ENCODE results near the gene TRAF4.

The TRAF4 gene, protein sequence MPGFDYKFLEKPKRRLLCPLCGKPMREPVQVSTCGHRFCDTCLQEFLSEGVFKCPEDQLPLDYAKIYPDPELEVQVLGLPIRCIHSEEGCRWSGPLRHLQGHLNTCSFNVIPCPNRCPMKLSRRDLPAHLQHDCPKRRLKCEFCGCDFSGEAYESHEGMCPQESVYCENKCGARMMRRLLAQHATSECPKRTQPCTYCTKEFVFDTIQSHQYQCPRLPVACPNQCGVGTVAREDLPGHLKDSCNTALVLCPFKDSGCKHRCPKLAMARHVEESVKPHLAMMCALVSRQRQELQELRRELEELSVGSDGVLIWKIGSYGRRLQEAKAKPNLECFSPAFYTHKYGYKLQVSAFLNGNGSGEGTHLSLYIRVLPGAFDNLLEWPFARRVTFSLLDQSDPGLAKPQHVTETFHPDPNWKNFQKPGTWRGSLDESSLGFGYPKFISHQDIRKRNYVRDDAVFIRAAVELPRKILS

DNA sequence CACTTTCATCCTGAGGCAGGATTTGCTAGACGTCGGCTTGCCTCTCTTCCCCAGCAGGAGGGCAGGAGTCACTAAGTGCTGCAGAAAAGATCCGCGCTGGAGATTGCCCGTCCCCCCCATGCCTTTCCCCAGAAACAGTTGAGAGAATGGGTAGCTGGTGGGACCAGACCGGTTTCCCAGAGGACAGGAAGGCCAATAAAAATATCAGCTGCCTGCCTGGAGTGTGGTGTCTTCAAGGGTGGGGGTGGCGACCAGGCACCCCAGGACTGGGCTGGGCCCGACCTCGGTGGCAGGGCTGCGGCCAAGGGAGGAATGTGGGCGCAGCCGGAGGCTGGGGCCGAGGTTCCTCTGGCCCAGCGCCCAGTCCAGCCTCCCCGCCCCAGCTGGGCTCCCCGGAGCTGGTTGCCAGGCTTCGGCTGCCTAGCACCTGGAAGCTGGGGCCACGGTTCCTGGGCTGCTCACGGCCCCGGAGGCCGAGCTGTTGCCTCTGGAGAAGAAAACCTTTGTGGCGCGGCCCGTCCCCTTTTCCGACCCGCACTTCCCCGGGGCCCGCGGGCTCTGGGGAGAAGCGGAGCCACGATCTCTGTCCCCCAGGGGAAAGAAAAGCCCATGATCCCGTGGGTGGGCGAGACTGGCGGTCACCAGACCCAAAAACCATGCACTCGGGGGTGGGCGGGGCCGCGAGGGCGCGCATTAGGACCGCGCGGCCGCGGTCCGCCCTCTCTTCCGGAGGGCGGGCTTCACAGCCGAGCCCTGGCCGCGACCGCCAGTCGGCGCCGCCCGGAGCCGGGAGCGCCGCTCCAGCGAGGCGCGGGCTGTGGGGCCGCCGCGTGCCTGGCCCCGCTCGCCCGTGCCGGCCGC is at the start of gene TRAF4:
Gene TRAF4, plus strand, starts transcription at position 769 of the 861 bp plus-strand sequence. CDS start 102 bp downstream, outside the sequence.
- DNase-seq, result peak; percentile 88

DNA sequence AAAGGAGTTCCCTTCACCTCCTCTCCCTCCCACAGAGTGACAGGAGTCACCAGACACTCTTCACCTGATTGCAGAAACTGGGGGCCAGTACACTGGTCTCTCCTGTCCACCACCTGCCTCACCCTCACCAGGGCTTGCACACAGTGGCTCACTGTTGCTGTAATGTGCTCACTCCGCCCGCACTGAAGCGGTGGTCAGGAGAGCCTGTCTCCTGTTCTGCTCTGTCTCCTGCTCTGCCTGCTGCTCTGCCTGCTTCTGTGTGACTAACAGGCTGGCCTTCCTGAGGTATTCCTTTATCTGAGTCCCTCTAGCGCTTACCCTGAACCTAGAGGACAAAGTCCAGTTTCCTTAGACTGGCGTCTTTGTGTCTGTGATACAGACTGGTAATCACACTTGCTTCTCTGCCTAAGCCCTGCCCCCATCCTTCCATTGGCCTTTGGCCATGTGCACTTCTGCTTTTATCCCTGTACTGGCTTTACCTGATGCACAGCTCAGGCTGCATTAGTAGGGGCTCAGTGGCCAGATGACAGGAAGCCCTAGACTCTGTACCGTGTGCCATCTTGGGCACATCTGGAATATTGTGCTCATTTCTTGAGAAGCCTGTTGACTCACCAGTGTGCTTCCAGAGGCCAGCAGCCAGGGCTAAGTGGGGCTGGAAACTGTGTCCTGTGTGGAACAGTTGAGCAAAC is 45.4 kb upstream of the TRAF4 start:
- no peak for DNase-seq

- no peak for DNase-seq
These were observed 43.5 kb upstream of the TRAF4 start for GRCh38 chr17:28700278-28700677.

DNA sequence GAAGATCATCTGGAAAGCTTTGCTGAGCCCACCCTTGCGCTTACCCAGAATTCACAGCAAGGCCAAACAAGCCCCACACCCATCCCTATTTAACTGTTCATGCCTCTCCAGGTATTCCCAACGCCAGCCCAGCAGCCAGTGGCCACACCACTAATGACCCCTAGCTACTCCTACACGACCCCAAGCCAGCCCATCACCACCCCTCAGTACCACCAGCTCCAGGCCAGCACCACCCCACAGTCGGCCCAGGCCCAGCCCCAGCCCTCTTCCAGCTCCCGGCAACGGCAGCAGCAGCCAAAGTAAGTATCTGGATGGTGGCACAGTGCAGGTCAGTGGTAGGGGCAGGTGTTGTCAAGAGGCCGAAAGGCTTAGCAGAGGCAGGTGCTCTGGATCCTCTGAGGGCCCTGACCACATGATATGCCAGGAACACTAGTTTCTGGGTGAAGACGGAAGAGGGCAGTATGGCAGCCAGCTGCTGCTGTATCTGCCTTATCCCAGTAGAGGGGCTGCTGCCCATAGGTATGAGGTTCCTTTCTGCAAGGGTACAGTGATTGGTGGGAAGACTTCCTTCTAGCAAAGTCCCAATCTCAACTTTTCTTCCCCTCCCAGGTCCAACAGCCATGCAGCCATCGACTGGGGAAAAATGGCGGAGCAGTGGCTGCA is 42.9 kb upstream of the TRAF4 start:
- no peak for DNase-seq

- DNase-seq, result no peak
These were observed 41.6 kb upstream of the TRAF4 start for GRCh38 chr17:28702026-28702751.

GRCh38 chr17:28702752-28703150 is 41.1 kb upstream of the TRAF4 start:
- DNase-seq, result no peak

DNA sequence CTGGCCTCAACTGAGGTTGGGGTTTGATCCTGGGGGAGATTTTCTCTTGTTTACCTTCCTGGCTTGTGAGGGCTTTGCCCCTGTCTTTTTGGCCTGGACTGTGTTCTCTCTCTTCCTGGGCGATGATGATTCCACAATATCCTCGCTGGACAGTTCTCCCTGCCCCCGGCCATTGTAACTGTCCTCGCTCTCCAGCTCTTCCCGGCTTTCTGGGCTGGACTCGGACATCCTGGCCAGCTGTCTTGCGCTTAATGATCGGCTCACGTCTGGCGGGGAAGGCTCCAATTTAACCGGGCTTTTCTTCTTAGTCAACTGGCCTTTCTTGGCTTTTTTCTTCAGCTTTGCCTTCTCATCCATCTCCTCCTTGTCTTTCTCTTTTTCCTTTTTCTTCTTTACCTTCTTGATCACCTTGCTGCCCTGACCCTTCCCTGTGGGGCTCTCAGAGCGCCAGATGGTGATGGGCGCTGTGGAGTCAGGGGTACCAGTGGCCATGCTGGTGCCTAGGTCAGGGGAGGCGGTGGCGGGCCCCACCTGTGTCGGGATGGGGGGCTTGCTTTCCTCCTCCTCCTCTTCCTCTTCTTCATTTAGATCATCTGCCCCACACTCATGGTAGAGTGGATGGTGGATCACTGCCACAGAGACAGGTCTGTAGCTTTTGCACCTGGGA is 40.1 kb upstream of the TRAF4 start:
- DNase-seq, result no peak

DNA sequence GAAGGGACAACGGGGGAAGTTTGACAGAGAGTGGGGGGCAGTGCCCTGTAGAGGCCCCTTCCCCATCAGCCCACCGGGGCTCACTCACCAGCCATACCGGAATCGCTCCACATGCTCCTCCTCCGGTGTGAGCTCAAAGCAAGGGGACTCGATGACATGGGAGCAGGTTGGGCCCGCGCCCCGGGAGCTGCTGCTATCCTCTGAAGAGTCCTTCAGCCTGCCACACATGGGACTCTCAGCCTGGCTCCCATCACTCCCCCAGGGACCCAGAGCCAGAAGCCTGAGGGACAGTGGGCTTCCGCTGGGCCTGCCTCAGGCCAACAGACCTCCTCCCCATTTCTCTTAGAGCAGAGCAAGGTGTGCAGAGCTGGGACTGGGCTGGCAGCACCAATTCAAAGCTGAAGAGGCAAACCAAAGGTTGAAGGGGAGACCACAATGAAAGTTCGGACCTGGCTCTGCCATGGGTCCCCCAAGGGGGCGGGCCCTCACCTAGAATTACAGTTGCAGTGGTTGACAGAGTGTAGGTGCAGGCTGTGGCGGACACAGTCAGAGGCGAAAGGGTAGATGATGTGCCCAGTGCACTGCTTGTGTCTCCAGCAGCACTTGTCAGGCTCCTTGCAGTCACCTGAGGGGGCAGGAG is 39.5 kb upstream of the TRAF4 start:
- DNase-seq, result no peak

- no peak for DNase-seq
These were observed 38.6 kb upstream of the TRAF4 start for GRCh38 chr17:28705074-28705659.

- DNase-seq, result no peak
These were observed 38.0 kb upstream of the TRAF4 start for GRCh38 chr17:28705728-28706334.

DNA sequence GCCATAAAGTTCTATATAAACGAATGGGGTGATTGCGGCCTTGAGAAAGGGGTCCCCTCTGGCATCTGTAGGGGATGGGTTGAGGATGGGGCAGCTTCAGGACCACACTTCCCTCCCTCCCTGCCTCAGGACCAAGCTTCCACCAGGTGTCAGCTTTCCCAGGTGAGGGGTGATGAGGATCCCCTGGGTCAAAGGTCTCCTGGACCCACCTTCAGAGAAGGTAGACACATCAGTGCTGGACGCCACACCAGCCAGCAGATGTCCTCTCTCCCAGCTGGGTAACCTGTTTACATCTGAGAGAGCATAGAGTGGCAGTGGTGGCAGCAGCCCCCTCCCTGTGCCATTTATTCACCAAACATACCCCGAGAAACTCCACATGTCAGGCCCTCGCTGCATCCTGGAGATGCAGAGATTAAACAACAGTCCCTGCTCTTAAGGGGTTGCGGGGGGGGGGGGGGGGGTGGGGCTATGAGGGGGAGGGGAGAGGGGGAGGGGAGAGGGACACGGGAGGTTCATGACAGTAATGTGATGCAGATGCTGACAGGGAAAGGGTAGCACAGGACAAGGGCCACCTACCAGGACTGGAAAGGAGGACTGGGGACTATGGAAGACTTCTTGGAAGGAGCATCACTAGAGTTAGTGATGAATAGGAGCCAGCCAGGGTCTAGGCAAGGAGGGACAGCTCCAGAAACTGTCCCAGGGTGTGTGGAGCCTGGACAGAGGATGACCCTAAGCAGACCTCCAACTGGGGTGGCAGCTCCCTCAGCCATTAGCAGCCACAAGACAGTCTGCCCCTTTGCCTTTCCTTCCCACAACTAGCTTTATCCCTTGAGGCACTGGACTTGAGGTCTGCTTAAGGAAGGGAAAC is 37.1 kb upstream of the TRAF4 start:
- DNase-seq, result no peak

- DNase-seq, result no peak
These were observed 36.5 kb upstream of the TRAF4 start for GRCh38 chr17:28707339-28707720.

GRCh38 chr17:28710861-28711722 is 32.7 kb upstream of the TRAF4 start:
- peak; percentile 97 for DNase-seq

DNA sequence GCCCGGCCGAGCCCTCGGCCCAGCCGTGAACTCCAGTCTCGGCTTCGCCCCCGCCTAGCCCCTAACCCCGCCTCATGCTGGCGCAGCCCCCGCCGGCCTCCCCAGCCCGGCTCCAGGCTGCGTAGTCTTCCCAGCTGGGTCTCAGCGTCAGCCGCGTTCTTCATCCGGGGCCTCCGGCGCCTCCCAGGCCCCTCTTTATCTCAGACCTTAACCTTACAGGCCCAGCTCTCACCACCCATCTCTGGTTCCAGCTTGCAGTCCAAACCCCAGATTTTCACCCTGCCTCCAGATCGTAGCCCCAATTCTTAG is 32.1 kb upstream of the TRAF4 start, which contains the start of gene PROCA1:
Gene PROCA1, minus strand, starts transcription at position 166 of the 309 bp plus-strand sequence. CDS start 228 bp downstream, outside the sequence.
- no peak for DNase-seq

DNA sequence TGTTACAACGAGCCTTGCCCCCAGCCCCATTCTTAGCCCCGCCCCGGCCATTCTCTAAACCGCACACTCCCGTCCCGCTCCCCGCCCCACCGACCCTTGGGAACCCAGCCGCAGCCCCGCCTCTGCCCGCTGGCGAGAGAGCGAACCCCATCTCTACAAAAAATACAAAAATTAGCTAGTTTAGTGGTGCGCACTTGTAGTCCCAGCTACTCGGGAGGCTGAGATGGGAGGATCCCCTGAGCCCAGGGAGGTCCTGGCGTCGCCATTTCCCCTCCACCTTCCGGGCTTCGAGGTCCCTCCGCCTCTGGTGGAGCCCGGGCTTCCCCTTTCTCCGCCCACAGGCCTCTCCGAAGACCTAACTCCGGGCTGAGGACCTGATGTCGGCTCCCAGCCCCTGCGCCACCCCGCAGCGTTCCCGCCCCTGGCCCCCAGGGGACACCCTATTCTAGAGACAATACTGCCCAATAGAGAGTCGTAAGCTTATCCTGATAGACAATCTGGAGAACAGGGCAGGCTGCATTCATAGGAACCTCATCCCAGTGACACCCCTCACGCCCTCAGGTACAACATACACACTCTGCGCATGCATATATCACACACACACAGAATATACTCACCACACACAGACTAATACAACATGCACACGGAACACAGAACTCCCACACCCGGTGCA is 31.6 kb upstream of the TRAF4 start:
- peak; percentile 67 for DNase-seq

- no peak for DNase-seq
These were observed 31.0 kb upstream of the TRAF4 start for GRCh38 chr17:28712705-28713415.

- DNase-seq, result no peak
These were observed 29.5 kb upstream of the TRAF4 start for GRCh38 chr17:28714281-28714680.
